Thyroid gland (tissue), 4 donors: ENCODE measurements around the gene TRIM26.

Experiments used
- CTCF ChIP-seq, 6 experiments: fragments of 200-600 bp in 3 of 6; fragments of 450-650 bp in 3 of 6; sonication (generic) in 3 of 6; IDR thresholded peaks; one replicate each; pipeline ENCODE4 v1.5.1; 2016 to 2019; ENCODE audit warnings: antibody characterized with exemption in 6 of 6, mild to moderate bottlenecking in 2 of 6, inconsistent platforms in 1 of 6, moderate library complexity in 1 of 6
- POLR2A ChIP-seq, 2 donors: fragments of 450-650 bp; IDR thresholded peaks; one replicate each; pipeline ENCODE4 v1.6.1; 2017; ENCODE audit warnings: antibody characterized with exemption in 2 of 2, mild to moderate bottlenecking in 2 of 2, moderate library complexity in 1 of 2

DNA sequence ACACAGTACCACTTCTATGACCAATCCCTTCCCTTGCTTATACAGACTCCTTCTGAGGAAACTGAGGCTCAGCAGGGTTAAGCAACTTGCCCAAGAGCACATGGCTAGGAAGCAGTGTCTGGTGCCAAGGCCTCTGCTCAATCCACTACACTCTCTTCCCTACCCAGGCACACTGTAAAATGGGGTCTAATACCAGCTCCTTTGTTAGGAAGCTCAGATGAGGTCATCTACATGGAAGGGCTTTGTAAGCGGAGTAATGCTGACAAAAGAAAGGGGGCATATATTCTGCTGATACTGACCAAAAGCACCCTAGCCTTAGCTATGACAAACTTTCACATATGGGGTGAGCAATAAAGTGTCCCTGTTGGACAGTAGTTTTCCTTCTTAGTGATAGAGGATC is 9.1 kb downstream of the TRIM26 start:
- TF ChIP-seq CTCF (IDR thresholded peaks at IDR 0.05) (no peak), POLR2A (IDR thresholded peaks at IDR 0.05) (no peak)
